ENCODE data around the gene KLHDC7B. TPM values are rescaled to one million over a fixed set of nuclear protein-coding genes. Genes with fewer than 3 reads are reported as not detected.

Gene KLHDC7B
- total and polyA plus RNA-seq, 2 donors (not counting 3 experiments of a cell fraction or from before 2014, with no cell fraction given) = not detected

DNA sequence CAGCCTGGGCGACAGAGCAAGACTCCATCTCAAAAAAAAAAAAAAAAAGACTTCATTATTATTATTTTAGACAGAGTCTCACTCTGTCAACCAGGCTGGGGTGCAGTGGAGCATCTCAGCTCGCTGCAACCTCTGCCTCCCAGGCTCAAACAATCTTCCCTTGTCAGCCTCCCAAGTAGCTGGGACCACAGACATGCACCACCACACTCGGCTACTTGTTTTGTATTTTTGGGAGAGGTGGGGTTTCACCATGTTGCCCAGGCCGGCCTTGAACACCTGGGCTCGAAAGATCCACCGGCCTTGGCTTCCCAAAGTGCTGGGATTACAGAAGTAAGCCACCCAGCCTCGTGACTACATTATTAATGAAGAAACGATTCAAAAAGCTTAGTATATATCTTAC, 10.6 kb upstream of the KLHDC7B start:
- Histone ChIP-seq H4K20me1 (replicated peaks; ENCODE audit: control insufficient read depth, extremely low read depth, insufficient read depth, low read length) (no peaks in the 10 kb centered on the region), H2AFZ (ENCODE audit: low read depth, low read length) (no peak overlapping the region), H3K27me3 (ENCODE audit: control insufficient read depth in 2 of 2, insufficient read depth in 2 of 2, low read length in 2 of 2) (peaks cover 4 to 10% of the 10 kb centered on the region in 2 experiments), H3K4me3 (replicated peaks in 1 of 3; ENCODE audit: insufficient read depth in 1 of 3, low read depth in 1 of 3, low read length in 3 of 3) (no peak overlapping the region), H3K79me2 (ENCODE audit: control insufficient read depth, insufficient read depth, low read length) (no peaks in the 10 kb centered on the region), H3K36me3 (ENCODE audit: control insufficient read depth in 2 of 2, extremely low read depth in 1 of 2, insufficient read depth in 2 of 2, low read length in 2 of 2) (no peaks in the 10 kb centered on the region), H3K9me1 (replicated peaks; ENCODE audit: control insufficient read depth, extremely low read depth, insufficient read depth, low read length) (no peaks in the 10 kb centered on the region), H3K4me2 (ENCODE audit: insufficient read depth, low read length) (no peak overlapping the region), H3K4me1 (ENCODE audit: control insufficient read depth, extremely low read depth, insufficient read depth, low read length) (peaks cover 18% of the 10 kb centered on the region), H3K27ac (ENCODE audit: insufficient read depth, low read depth, low read length) (no peak overlapping the region), H3K9me3 (replicated peaks; ENCODE audit: control insufficient read depth, insufficient read depth, low read length) (no peaks in the 10 kb centered on the region), H3K9ac (replicated peaks; ENCODE audit: extremely low read depth, insufficient read depth, low read length) (no peak overlapping the region)
- FAIRE-seq = no peak
- ChIA-PET POLR2A (no interaction called here), CTCF (interaction anchor here (1.9 kb wide), 1 partner anchor 10 kb away, joined by 9 read pairs; the partner anchor contains the start of gene SCO2)
- DNase-seq (ENCODE audit: low read depth, low spot score) = no peak
- TF ChIP-seq EZH2 (IDR thresholded peaks at IDR 0.05; ENCODE audit: borderline replicate concordance, low read depth, low read length, severe bottlenecking) (no peak), GATA2 (IDR thresholded peaks at IDR 0.05; ENCODE audit: insufficient read depth, insufficient read length, low read depth, low read length) (no peak), JUN (IDR thresholded peaks at IDR 0.05; ENCODE audit: borderline replicate concordance, insufficient read depth, insufficient read length, low read depth) (no peak), FOS (IDR thresholded peaks at IDR 0.05; ENCODE audit: borderline replicate concordance, insufficient read depth, low read length) (no peak)
- TF ChIP-seq, protein P1, sequence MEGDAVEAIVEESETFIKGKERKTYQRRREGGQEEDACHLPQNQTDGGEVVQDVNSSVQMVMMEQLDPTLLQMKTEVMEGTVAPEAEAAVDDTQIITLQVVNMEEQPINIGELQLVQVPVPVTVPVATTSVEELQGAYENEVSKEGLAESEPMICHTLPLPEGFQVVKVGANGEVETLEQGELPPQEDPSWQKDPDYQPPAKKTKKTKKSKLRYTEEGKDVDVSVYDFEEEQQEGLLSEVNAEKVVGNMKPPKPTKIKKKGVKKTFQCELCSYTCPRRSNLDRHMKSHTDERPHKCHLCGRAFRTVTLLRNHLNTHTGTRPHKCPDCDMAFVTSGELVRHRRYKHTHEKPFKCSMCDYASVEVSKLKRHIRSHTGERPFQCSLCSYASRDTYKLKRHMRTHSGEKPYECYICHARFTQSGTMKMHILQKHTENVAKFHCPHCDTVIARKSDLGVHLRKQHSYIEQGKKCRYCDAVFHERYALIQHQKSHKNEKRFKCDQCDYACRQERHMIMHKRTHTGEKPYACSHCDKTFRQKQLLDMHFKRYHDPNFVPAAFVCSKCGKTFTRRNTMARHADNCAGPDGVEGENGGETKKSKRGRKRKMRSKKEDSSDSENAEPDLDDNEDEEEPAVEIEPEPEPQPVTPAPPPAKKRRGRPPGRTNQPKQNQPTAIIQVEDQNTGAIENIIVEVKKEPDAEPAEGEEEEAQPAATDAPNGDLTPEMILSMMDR (IDR thresholded peaks at IDR 0.05; ENCODE audit: extremely low read depth in 1 of 2, insufficient read depth in 1 of 2, low read depth in 1 of 2, low read length in 2 of 2) = no peak
- TF ChIP-seq, protein P2, sequence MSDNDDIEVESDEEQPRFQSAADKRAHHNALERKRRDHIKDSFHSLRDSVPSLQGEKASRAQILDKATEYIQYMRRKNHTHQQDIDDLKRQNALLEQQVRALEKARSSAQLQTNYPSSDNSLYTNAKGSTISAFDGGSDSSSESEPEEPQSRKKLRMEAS (IDR thresholded peaks at IDR 0.05; ENCODE audit: insufficient read depth, insufficient read length) = no peak
- no TSS peak for BruUV-seq (replicated peaks)
- intact Hi-C loops (cut with micrococcal nuclease) (no loop called here), dilution Hi-C loops (cut with MboI; ENCODE audit: extremely low pct_ligation_motif_present, low sequenced_read_pairs) (no loop called here)

Data from endothelial cell of umbilical vein (primary cell).